ENCODE data around the gene MSI1. TPM values are rescaled to one million over a fixed set of nuclear protein-coding genes. Genes with fewer than 3 reads are reported as not detected.

MSI1 gene
- total and polyA plus RNA-seq, 2 of the 13 experiments (the other 11 are each of a cell fraction or from before 2014, with no cell fraction given), result 0.09 to 0.46 TPM

GRCh38 chr12:120321382-120322202 lies 47.4 kb downstream of the MSI1 start (continued):
- TF ChIP-seq PAX8 (CRISPR knock-in tag; IDR thresholded peaks at IDR 0.05; ENCODE audit: borderline replicate concordance), result no peak
- TF ChIP-seq ZNF382 (CRISPR knock-in tag; IDR thresholded peaks at IDR 0.05; ENCODE audit: borderline replicate concordance), result no peak
- peak; percentile 67; the same call in 1 of the 2 replicates for TF ChIP-seq PRDM10 (CRISPR knock-in tag; IDR thresholded peaks at IDR 0.05; ENCODE audit: low read depth)
- no peak for TF ChIP-seq ZNF800 (CRISPR knock-in tag; IDR thresholded peaks at IDR 0.05)
- TF ChIP-seq SOX5 (CRISPR knock-in tag; IDR thresholded peaks at IDR 0.05; ENCODE audit: borderline replicate concordance), result no peak
- TF ChIP-seq TEAD2 (CRISPR knock-in tag; IDR thresholded peaks at IDR 0.05), result no peak
- no peak for TF ChIP-seq FOXC1 (CRISPR knock-in tag; IDR thresholded peaks at IDR 0.05; ENCODE audit: borderline replicate concordance)
- 0 out of 2 replicates have a peak, but pooled peaks have one; percentile 12 for TF ChIP-seq STAG1 (CRISPR knock-in tag; IDR thresholded peaks at IDR 0.05)
- no peak for TF ChIP-seq ZBTB25 (CRISPR knock-in tag; IDR thresholded peaks at IDR 0.05)
- no peak for TF ChIP-seq CREBL2 (CRISPR knock-in tag; IDR thresholded peaks at IDR 0.05; ENCODE audit: borderline replicate concordance)
- TF ChIP-seq ZNF512 (CRISPR knock-in tag; IDR thresholded peaks at IDR 0.05), result no peak
- no peak for TF ChIP-seq ZNF768 (CRISPR knock-in tag; IDR thresholded peaks at IDR 0.05)
- TF ChIP-seq REST (IDR thresholded peaks at IDR 0.05; ENCODE audit: borderline replicate concordance in 1 of 2, low read depth in 1 of 2, low read length in 2 of 2), result no peak
- no peak for TF ChIP-seq ZNF383 (CRISPR knock-in tag; IDR thresholded peaks at IDR 0.05; ENCODE audit: borderline replicate concordance)
- TF ChIP-seq BRCA1 (CRISPR knock-in tag; IDR thresholded peaks at IDR 0.05), result no peak
